Measurements from ENCODE around the gene SSC4D.
"Not testable (repeated sequence)": the region's sequence is repeated elsewhere in the genome, so short reads cannot be mapped to it uniquely, and the experiment has no call there.

Gene SSC4D

DNA sequence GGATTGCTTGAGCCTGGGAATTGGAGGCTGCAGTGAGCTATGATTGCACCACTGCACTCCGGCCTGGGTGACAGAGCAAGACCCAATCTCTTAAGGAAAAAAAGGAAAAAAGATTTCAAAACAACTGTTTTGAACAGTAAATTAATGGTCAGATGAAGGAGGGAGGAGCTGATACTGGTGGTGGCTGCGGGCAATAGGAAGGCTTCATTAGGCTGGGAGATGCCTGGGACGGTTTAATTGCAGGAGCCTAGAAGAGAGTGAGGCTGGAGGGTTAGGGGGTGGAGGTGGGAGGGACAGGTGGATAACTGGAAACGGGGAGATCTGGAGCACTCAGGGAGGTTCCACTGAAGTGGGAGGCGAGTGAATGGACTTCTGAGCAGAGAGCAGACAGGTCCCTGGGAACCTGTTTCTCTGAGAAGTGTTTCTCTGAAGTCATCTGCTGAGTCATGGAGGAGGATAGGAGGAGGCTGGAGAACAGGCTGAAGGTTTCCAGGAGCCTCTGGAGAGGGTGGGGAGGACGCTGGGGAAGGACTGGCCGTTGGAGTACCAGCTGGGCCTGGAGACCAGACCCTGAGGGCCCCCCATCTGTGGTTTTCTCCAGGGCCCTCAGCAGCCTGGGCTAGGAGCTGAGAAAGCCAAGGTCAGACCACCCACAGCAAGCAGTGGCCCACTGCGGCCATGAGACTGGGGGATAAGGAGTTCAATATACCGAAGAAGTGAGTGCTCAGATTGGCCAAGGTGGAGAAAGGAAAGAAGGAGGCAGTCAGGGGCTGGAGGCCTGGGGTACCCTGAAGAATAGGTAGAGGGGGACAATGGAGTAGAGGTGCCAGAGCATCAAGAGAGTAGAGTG, 36.3 kb downstream of the SSC4D start:
- in situ Hi-C loops (cut with MboI; ENCODE audit: low sequenced_read_pairs, unreplicated experiment), result no loop called here
- DNase-seq (ENCODE audit: low spot score), result no peak
- TF ChIP-seq, protein P1, sequence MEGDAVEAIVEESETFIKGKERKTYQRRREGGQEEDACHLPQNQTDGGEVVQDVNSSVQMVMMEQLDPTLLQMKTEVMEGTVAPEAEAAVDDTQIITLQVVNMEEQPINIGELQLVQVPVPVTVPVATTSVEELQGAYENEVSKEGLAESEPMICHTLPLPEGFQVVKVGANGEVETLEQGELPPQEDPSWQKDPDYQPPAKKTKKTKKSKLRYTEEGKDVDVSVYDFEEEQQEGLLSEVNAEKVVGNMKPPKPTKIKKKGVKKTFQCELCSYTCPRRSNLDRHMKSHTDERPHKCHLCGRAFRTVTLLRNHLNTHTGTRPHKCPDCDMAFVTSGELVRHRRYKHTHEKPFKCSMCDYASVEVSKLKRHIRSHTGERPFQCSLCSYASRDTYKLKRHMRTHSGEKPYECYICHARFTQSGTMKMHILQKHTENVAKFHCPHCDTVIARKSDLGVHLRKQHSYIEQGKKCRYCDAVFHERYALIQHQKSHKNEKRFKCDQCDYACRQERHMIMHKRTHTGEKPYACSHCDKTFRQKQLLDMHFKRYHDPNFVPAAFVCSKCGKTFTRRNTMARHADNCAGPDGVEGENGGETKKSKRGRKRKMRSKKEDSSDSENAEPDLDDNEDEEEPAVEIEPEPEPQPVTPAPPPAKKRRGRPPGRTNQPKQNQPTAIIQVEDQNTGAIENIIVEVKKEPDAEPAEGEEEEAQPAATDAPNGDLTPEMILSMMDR (IDR thresholded peaks at IDR 0.05; ENCODE audit: borderline replicate concordance, control extremely low read depth, extremely low read depth, insufficient read depth, missing control alignments), result no peak

DNA sequence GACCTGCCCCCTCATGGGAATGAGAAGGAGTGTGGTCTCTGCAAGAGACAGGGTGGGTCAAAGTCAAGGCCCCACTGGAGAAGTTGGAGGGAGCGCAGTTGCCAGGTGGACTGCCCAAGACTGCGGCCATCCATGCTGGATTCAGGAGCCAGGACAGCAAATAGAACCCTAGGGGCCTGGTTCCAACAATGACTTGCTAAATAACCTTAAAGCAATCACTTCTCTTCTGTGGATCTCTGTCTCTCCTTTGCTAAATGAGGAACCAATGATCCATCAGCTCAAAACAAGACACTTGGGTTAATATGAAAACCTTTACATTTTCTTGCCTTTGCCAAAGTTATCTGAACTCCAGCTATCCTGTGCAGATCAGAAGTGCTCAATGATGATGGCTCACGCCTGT, 38.1 kb downstream of the SSC4D start:
- in situ Hi-C loops (cut with MboI; ENCODE audit: low sequenced_read_pairs, unreplicated experiment), result no loop called here
- TF ChIP-seq, protein P1 (IDR thresholded peaks at IDR 0.05; ENCODE audit: borderline replicate concordance, control extremely low read depth, extremely low read depth, insufficient read depth, missing control alignments), result no peak
- no peak for DNase-seq (ENCODE audit: low spot score)

- TF ChIP-seq, protein P1 (IDR thresholded peaks at IDR 0.05; ENCODE audit: borderline replicate concordance, control extremely low read depth, extremely low read depth, insufficient read depth, missing control alignments), result no peak
- DNase-seq (ENCODE audit: low spot score), result no peak
- in situ Hi-C loops (cut with MboI; ENCODE audit: low sequenced_read_pairs, unreplicated experiment), result no loop called here
These were observed 40.5 kb downstream of the SSC4D start for GRCh38 chr7:76369018-76369417.

GRCh38 chr7:76368190-76368589, 41.3 kb downstream of the SSC4D start:
- DNase-seq (ENCODE audit: low spot score), result no peak
- in situ Hi-C loops (cut with MboI; ENCODE audit: low sequenced_read_pairs, unreplicated experiment), result no loop called here
- TF ChIP-seq, protein P1 (IDR thresholded peaks at IDR 0.05; ENCODE audit: borderline replicate concordance, control extremely low read depth, extremely low read depth, insufficient read depth, missing control alignments), result no peak

GRCh38 chr7:76364198-76364584, 45.3 kb downstream of the SSC4D start:
- TF ChIP-seq, protein P1 (IDR thresholded peaks at IDR 0.05; ENCODE audit: borderline replicate concordance, control extremely low read depth, extremely low read depth, insufficient read depth, missing control alignments), result no peak
- DNase-seq (ENCODE audit: low spot score), result no peak
- in situ Hi-C loops (cut with MboI; ENCODE audit: low sequenced_read_pairs, unreplicated experiment), result no loop called here

- in situ Hi-C loops (cut with MboI; ENCODE audit: low sequenced_read_pairs, unreplicated experiment); DNase-seq (ENCODE audit: low spot score): not testable (repeated sequence)
These were observed 45.7 kb downstream of the SSC4D start for GRCh38 chr7:76363754-76364153.

GRCh38 chr7:76359978-76360638, 49.4 kb downstream of the SSC4D start:
- TF ChIP-seq, protein P1 (IDR thresholded peaks at IDR 0.05; ENCODE audit: borderline replicate concordance, control extremely low read depth, extremely low read depth, insufficient read depth, missing control alignments), result no peak
- in situ Hi-C loops (cut with MboI; ENCODE audit: low sequenced_read_pairs, unreplicated experiment), result no loop called here
- no peak for DNase-seq (ENCODE audit: low spot score)

Measured in GM13976 (cell line).